ENCODE results near the gene CHRNA10.

The CHRNA10 gene

GRCh38 chr11:3671334-3672254 lies at the start of gene CHRNA10:
Gene CHRNA10, minus strand, starts transcription at chr11:3671384. Its CDS starts 72 bp downstream, at chr11:3671312.
- no peak for DNase-seq (ENCODE audit: low read depth, low spot score)

DNA sequence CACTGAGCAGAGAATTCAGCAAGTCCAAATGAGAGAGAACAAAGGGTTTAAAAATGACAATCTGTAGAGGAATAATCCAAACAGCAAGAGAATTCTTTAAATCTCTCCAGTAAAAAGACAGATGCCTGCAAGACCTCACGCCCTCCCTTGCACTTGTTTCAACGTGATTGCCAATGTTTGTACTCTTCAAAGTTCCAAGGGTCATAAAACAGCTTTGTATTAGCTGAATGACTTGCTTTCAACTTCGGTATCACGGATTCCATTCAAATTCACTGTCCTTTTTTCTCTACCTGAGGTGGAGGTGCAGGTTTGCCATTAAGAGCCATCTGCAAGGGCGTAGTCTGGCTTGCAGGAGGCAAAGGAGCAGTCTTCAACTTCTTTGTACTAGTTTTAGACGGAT lies 41.1 kb upstream of the CHRNA10 start:
- DNase-seq (ENCODE audit: low read depth, low spot score), result no peak

DNA sequence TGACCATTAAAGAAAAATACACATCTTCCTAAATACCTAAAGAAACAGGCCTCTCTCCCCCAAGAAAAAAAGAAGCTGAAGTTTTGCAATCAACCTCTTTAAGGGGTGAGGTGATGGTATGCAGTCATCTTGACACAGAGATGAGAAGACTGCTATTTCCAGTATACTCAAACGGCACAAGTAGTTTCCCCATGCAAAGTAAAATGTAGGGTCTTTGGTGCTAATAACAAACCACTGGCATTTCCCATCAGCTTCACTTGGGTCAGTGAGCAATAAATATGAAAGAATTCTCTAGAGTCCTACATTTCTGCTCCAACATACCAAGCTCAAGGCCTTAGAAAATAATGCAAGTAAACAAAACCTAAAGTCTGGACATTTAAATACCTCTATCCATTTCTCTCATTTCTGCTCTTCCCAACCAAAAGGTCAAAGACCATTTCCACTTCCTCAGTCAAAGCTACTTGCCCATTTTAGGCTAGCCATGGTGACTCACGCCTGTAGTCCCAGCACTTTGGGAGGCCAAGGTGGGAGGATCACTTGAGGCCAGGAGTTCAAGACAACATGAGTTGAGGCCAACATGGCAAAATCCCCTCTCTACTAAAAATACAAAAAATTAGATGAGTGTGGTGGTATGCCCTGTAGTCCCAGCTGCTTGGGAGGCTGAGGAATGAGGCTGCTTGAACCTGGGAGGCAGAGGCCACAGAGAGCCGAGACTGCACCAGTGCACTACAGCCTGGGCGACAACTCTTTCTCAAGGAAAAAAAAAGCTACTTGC lies 39.5 kb upstream of the CHRNA10 start:
- no peak for DNase-seq (ENCODE audit: low read depth, low spot score)

GRCh38 chr11:3709977-3710376 lies 38.8 kb upstream of the CHRNA10 start:
- DNase-seq (ENCODE audit: low read depth, low spot score), result no peak

GRCh38 chr11:3707176-3707575 lies 36.0 kb upstream of the CHRNA10 start:
- no peak for DNase-seq (ENCODE audit: low read depth, low spot score)

DNA sequence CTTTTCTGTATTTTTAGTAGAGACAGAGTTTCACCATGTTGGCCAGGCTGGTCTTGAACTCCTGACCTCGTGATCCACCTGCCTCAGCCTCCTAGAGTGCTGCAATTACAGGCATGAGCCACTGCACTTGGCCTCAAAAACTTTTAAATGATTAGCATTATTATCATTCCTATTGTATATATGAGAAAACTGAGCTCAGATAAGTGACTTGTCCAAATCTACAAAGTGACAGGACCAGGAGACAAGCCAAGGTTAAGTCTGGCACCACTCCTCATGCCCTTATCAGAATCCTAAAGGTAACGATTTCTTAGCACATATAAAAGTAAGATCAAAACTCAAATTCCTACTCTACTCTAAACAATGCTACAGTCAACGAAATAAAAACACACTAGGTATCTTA lies 32.2 kb upstream of the CHRNA10 start:
- DNase-seq (ENCODE audit: low read depth, low spot score), result no peak

- DNase-seq (ENCODE audit: low read depth, low spot score), result no peak
These were observed 29.7 kb upstream of the CHRNA10 start for GRCh38 chr11:3700910-3701309.

- no peak for DNase-seq (ENCODE audit: low read depth, low spot score)
These were observed 29.2 kb upstream of the CHRNA10 start for GRCh38 chr11:3700410-3700809.

DNA sequence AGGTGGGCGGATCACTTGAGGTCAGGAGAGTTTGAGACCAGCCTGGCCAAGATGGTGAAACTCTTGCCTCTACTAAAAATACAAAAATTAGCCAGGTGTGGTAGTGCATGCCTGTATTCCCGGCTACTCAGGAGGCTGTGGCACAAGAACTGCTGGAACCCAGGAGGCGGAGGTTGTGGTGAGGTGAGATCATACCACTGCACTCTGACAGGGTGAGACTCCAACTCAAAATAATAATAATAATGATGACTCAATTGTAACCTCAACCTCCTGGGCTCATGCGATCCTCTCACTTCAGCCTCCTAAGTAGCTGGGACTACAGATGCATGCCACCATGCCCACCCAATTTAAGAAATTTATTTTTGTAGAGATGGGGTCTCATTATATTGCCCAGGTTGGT lies 15.6 kb upstream of the CHRNA10 start:
- no peak for DNase-seq (ENCODE audit: low read depth, low spot score)

DNA sequence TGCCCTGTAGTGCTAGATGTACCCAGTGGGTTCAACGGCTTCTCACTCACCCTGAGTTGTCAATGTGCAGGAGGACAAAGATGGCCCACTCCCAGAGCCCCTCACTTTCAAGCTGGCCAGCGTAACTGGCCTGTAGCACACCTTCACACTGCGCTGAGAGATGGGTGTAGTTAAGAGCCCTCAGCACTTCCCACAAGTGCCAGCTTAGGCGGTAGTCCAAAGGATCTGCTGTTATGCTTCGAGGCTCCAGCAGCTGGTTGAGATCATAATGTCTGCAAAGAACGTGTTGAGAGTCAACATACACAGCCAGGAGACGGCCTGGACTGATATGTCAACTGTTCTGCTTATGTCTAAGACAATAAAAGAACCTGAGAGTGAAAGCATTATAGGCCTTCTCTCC lies 14.7 kb upstream of the CHRNA10 start:
- no peak for DNase-seq (ENCODE audit: low read depth, low spot score)

DNA sequence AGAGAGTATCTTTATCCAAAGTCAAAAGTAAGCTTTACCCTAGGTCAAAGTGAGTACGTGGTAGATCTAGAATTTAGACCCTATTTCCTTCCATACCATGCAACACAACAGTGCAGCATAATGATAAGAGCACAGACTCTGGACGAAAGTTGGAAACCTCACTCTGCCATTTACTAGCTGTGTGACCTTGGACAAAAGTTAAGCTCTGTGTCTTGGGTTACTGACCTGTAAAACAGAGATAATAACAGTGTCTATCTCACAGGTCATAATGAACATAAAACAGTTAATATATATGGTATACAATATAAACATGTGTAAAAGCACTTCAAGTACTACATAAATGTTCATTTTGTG lies 13.6 kb upstream of the CHRNA10 start:
- no peak for DNase-seq (ENCODE audit: low read depth, low spot score)

DNA sequence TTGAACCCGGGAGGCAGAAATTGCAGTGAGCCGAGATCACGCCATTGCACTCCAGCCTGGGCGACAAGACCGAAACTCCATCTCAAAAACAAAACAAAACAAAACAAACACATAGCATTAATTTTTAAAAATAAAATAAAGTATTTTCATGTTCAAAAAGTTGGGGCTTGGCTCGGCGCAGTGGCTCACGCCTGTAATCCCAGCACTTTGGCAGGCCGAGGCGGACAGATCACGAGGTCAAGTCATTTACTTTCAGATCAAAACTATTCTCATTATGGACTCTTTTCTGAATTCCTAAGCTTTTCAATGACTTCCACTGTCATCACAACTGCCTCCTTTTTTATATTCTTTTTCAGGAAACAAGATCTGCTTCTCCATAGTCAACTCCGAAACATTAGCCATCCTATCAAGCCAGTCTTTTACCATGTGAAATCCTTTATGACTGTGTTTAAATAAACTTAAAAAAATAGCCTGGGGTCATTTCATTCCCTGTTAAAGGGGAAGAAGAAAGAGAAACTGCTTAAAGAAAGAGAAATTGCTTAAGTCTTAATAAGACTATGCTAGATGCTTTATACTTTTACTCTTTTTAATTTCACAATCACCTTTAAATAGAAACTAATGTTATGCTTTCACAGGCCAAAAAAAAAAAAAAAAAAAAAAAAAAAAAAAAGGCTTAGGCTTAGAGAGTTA lies 13.1 kb upstream of the CHRNA10 start:
- no peak for DNase-seq (ENCODE audit: low read depth, low spot score)

- DNase-seq (ENCODE audit: low read depth, low spot score), result no peak
These were observed 11.9 kb upstream of the CHRNA10 start for GRCh38 chr11:3683039-3683438.

DNA sequence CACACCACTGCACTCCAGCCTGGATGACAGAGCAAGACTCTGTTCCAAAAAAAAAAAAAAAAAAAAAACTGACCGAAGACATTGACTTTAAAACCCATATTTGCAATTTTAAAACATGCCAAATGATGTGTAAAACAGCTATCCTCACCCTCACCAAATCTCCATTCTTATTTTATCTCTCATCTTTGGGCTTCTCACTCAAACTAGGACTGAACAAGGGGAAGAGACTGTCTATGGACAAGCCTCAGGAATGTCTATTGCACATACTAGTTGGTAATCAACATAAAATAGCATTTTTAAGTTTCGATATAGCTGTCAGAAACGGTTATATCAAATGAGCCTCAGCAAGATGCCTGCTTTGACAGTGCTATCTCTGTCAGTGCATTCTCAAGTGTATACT lies 7.9 kb upstream of the CHRNA10 start:
- no peak for DNase-seq (ENCODE audit: low read depth, low spot score)

GRCh38 chr11:3675971-3676370 lies 4.8 kb upstream of the CHRNA10 start:
- no peak for DNase-seq (ENCODE audit: low read depth, low spot score)

DNA sequence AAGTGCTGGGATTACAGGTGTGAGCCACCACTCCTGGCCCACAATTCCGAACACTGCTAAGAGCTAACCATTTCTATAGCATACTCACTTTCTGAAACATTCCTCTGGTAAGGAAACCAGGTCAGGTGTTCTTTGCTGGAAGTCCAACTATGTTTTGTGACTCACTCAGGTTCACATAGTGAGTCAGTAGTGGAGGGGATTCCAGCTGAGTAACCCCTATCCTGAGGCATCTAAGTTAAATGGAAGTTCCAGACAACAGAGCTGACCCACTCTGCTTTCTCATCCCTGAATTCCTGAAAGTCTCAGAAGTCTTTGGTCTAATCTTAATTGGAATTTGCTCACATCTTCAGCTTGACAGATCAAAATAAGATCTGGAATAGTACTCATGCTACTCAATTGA lies 3.0 kb upstream of the CHRNA10 start:
- no peak for DNase-seq (ENCODE audit: low read depth, low spot score)

- DNase-seq (ENCODE audit: low read depth, low spot score), result no peak
These were observed 1.4 kb downstream of the CHRNA10 start for GRCh38 chr11:3669742-3670183.

DNA sequence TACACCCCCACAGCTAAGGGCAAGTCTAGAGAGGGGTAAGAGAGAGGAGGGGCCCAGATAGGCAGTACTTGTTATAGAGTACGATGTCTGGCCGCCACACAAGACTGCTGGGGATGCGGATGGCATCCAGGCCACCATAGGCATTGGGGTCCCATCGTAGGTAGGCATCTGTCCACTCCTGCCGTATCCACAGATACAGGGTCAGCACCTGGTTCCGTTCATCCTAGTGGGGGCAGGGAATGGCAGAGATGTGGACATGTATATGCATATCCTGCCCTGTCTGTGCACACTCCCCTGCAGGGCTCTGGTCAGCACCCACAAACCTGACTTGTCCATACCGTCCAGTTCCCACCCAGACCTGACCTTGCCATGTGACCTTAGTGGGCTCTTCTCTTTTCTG lies 2.1 kb downstream of the CHRNA10 start:
- DNase-seq (ENCODE audit: low read depth, low spot score), result no peak

- DNase-seq (ENCODE audit: low read depth, low spot score), result no peak
These were observed 3.8 kb downstream of the CHRNA10 start for GRCh38 chr11:3667149-3668035.

DNA sequence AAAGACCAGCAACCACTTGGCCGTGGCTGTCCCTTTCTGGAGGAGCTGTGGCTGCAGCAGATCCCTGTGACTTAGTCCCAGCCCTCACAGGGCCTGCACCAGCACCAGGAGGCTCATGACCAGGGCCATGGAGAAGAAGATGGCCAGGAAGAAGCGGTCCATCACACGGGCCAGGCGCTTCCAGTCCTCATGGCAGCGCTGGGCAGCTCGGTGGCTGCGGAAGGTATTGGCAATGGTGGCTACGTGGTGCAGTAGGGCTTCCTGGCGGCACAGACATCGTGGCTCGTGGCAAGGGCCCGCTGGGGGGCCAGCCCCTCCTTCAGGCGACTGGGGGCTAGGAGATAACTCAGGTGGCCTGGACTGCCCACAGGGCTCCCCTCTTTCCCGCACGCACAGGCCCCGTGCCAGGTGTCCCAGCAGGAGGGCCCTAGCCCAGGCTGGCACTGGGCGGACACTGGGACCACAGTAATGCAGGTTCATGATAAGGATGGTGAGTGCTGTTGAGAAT lies 5.1 kb downstream of the CHRNA10 start:
- DNase-seq (ENCODE audit: low read depth, low spot score), result no peak

Measured in iPS DF 19.7 (cell line).